GOT3 (cell line): ENCODE data around the gene SMIM21.

ENCODE experiments used
- DNase-seq: peaks from one replicate; lab custom pipeline; 2025; ENCODE audit warnings: mixed read lengths; lab: John Stamatoyannopoulos, UW

Gene SMIM21

DNA sequence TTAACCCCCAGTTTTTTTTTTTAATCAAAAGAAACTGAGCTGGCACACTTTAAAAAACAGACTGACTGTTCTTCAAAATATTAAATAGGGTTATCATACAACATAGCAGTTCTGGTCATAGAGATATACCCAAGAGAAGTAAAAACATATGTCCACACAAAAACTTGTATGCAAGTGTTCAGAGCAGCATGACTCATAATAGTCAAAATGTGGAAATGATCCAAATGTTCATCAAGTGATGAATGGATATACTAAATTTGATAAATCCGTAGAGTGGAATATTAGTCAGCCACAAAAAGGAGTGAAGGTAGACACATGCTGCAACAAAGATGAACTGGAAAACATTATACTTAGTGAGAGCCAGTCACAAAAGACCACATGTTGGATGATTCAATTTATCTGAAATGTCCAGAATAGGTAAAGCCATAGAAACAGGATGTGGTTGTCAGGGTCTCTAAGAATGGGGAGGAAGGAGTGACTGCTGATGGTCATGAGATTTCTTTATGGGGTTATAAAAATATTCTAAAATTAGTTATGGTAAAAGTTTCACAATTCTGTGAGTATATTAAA, 5.1 kb downstream of the SMIM21 start:
- no peak for DNase-seq

GRCh38 chr18:75421656-75422055, 5.8 kb downstream of the SMIM21 start:
- DNase-seq, result no peak

DNA sequence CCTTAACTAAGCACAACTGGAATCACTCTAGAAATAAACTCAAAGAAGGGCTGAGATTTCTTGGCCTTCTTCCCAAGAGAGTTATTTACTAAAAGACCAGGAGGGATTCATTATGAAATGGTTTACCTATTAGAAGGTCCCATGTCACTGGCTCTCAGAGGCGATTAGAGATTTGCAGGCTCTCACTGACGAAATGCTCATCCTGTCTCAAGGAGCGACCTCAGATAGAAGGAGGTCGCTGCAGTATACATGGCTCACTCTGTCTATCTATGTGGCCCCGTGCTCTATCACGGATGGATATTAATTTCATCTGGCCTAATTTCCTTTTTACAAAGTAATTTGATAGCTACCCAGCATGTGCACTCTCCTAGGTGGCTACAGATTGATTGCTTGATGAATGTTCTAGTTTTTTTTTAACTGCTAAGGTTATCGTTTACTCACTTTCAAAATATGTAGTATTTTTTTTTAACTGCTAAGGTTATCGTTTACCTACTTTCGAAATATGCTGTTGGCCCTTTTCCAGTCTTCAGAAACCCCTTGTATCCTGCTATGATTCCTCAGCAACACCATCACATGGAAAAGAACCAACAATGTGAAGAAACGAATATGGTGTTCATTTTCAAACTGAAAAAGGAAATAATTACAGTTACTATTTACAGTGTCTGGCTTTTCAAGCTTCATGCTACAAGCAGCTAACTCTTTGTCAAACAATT, 9.1 kb downstream of the SMIM21 start:
- DNase-seq, result no peak

- DNase-seq, result no peak
Observed at GRCh38 chr18:75410611-75411010, 16.9 kb downstream of the SMIM21 start.

GRCh38 chr18:75409806-75410205, 17.7 kb downstream of the SMIM21 start:
- no peak for DNase-seq

DNA sequence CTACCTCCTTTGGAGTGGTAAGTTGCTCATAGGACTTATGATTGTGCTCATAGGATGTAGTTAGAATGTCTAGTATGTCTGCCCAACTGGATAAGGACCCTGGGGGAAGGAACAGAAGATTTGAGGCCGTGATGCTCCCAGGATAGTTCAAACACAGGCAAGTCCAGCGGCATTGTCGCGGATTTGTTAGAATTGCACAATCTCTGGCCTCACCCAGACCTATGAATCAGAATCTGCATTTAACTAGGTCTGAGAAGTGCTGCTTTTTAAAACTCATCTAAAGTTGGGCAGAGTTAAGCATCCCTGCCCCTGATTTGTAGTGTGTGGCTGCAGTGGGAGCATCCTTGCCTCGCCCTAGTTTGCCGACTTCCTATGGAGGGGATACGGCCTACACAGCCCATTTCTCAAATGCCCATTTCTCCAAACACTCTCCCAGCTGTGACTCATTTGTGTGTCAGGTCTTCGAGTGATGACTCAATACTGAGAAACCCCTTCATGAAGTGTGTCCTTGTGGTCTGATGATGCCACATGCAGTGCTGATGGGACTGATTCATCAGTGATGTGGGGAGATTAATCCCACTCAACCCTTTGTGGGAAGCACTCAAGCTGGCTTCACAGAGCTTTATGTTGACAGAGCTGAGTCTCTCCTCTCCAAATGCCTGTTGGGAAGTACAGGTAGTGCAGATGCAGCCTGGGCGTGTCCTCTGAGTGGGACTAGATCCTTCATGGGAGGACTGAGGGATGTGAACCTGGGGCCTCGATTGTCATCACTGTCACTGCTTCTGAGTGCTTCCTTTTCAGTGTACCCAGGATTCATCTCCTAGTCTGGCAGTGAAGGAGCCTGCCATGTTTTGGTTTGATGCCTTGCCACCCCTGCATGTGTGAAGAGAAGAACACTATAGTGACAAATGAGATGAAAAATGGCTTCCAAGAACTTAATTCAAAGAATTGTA, 18.7 kb downstream of the SMIM21 start:
- DNase-seq, result peak; percentile 17

- DNase-seq, result peak; percentile 2
Observed at GRCh38 chr18:75407468-75408437, 19.8 kb downstream of the SMIM21 start.

DNA sequence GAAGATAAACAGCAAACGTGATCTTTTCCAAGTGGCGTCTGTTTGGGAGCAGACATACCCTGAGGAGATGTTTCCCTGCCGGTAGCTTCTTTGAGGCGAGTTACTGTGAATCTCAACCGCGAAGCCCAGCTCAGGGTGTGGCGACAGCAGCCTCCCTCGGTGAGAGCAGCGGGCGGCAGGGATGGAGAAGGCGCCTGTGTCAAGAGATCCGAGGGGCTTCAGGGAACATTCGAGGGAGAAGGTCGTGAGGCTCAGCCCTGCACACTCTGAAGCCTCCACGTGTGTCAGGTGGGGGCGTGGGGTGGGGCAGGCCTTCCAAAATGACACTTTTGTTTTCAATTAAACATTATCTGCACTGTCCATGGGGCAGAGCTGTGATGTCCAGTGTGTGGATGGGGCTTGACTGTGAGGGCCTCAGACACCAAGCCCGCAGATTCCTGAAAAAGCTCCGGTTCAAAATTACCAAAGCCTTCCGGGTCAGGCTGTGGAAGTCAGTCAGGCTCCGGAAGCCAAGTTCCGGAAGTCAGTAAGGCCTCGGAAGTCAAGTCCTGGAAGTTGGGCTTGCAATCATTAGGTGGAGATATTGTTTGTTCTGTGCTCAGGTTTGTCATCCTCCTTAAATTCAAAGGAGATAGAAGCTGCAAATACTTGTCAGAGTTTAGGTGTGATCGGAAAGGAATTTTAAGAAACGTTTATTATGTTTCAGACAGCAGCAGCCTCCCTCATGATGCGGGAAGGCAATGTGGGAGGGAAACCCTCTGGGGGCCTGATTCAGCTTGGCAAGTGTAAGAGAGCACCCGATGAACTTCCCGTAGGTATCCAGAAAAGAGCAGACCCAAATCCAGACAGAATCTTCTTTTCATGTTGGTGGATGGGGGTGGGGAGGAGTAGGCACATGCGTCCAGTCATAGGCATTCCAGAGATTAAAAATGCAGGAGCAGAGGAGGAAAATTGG, 20.7 kb downstream of the SMIM21 start:
- DNase-seq, result no peak

DNA sequence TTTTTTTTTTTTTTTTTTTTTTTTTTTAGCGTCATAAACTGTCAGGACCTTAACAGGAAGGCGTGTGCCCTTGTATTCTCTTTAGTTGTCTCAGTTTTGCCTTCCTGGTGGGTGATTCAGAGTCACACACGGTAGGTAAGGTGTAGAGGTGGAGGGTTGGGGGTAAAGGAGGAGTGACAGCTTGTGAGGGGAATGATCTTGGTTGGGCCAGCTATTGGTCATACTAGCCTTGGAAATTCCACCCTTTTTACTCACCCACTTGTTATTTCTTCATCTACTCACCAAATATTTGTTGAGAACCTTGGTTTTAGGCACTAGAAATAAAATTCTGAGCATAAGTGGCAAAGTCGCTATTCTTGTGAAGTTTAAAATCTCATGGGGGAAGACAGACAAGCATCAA, 22.2 kb downstream of the SMIM21 start:
- no peak for DNase-seq

- DNase-seq, result no peak
Observed at GRCh38 chr18:75400366-75400765, 27.1 kb downstream of the SMIM21 start.

- DNase-seq, result no peak
Observed at GRCh38 chr18:75395137-75395536, 32.4 kb downstream of the SMIM21 start.

- no peak for DNase-seq
Observed at GRCh38 chr18:75393721-75394120, 33.8 kb downstream of the SMIM21 start.

- no peak for DNase-seq
Observed at GRCh38 chr18:75392226-75392578, 35.3 kb downstream of the SMIM21 start.

DNA sequence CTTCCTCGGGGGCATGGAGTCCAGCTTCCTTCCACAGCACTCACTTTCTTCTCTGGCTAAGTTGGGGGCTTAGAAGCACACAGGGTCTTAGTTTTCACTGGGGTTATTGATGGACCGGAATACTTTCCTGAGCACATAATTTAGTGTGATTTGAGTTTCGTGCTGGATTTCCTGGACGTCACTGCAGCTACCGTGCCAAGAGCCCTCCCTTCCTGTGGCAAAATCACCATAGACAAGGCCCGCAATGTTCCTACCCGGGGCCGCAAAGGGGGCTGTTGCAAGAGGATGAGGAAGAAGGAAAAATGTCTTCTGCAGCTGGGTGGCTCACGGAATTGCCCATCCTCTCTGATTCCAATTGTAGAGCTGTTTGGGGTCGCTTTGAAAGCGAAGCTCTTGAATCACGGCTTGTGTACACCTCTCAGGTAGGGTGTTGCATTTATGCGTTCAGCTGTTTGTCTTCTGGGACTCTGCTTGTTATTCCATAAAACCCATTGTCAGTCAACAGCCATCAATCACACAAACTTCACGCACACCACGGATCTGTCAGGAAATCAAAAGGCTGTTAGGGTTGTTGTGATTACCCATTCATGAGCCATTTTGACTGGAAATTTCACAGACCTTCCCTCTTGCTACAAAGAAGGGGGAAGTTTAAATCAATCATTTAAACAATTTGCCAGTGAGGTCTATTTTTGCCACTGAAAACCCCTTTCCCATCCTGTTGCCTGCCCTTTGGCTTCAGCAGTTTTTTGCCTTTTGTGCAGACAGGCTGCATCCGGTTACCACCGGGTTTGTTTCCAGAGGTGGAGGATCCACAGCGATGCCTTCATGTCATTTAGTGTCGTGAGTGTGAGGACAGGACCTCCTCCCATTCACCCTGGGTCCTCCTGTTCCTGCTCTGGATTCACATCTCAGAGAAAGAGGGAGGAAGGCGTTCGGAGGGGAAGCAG, 36.0 kb downstream of the SMIM21 start:
- DNase-seq, result no peak

DNA sequence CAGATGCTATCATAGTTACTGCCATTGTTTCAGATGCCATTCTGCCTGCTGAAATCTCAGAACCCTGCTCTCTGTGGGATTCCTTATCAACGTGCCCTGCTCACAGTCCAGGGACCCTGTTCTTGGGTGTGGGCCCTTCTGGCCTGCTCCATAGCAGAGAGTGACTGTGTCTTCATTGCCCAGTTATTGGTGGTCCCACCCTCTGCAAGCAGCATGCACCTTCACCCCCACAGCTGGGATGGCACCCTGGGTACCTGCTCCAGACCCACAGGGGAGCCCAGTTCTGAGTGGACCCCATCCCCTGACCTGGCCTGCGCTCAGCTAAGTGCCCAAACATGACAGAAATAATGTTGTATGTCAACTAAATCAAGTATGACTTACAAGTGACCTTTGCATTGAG, 36.6 kb downstream of the SMIM21 start:
- DNase-seq, result no peak

- no peak for DNase-seq
Observed at GRCh38 chr18:75384144-75384543, 43.4 kb downstream of the SMIM21 start.

- no peak for DNase-seq
Observed at GRCh38 chr18:75378376-75379315, 48.9 kb downstream of the SMIM21 start.

- no peak for DNase-seq
Observed at GRCh38 chr18:75377926-75378325, 49.6 kb downstream of the SMIM21 start.
